Putamen (tissue), 1 donor: ENCODE results near the gene ELAVL2.
A peak's percentile ranks its signal among the peaks of the same experiment; 100 is the strongest.

Experiments
- DNase-seq: peaks from one replicate; pipeline ENCODE4 v3.0.0-alpha.2; 2016; ENCODE audit warnings: low spot score

Gene ELAVL2

GRCh38 chr9:23826120-23826629 is at the start of gene ELAVL2:
Gene ELAVL2 (minus strand): TSS chr9:23826240. CDS start chr9:23762234, 64,006 bp downstream.
- DNase-seq, result peak; percentile 89

GRCh38 chr9:23858234-23858633 is 32.2 kb upstream of the ELAVL2 start:
- DNase-seq, result no peak

GRCh38 chr9:23855873-23856604 is 30.0 kb upstream of the ELAVL2 start:
- DNase-seq, result no peak

GRCh38 chr9:23850690-23851629 is 24.9 kb upstream of the ELAVL2 start:
- DNase-seq, result no peak

- no peak for DNase-seq
Observed at GRCh38 chr9:23850242-23850689, 24.2 kb upstream of the ELAVL2 start.

GRCh38 chr9:23849379-23850035 is 23.5 kb upstream of the ELAVL2 start:
- no peak for DNase-seq

GRCh38 chr9:23842565-23843129 is 16.6 kb upstream of the ELAVL2 start:
- DNase-seq, result no peak

GRCh38 chr9:23841304-23841703 is 15.3 kb upstream of the ELAVL2 start:
- no peak for DNase-seq

- DNase-seq, result no peak
Observed at GRCh38 chr9:23837038-23837437, 11.0 kb upstream of the ELAVL2 start.

- DNase-seq, result no peak
Observed at GRCh38 chr9:23830929-23831730, 5.1 kb upstream of the ELAVL2 start.

GRCh38 chr9:23830476-23830805 is 4.4 kb upstream of the ELAVL2 start:
- DNase-seq, result no peak

GRCh38 chr9:23829580-23830475 is 3.8 kb upstream of the ELAVL2 start:
- DNase-seq, result no peak

- DNase-seq, result no peak
Observed at GRCh38 chr9:23825700-23826099, 340 bp downstream of the ELAVL2 start.

- DNase-seq, result no peak
Observed at GRCh38 chr9:23824830-23825591, 1.0 kb downstream of the ELAVL2 start.

GRCh38 chr9:23823986-23824829 is 1.8 kb downstream of the ELAVL2 start:
- no peak for DNase-seq

- no peak for DNase-seq
Observed at GRCh38 chr9:23823269-23823668, 2.8 kb downstream of the ELAVL2 start.

- no peak for DNase-seq
Observed at GRCh38 chr9:23822261-23823169, 3.5 kb downstream of the ELAVL2 start.
